NT2/D1 (cell line): ENCODE results near the gene TACR1.

Experiments
- SUZ12 ChIP-seq: IDR thresholded peaks from 2 replicates; pipeline ENCODE4 v1.6.1; 2011; ENCODE audit not compliant: insufficient read length, insufficient read depth; ENCODE audit errors: extremely low read depth
- YY1 ChIP-seq: IDR thresholded peaks from 2 replicates; pipeline ENCODE4 v1.6.1; 2011; ENCODE audit not compliant: insufficient read length, insufficient read depth
- ZNF274 ChIP-seq: IDR thresholded peaks from 2 replicates; pipeline ENCODE4 v1.6.1; 2011; ENCODE audit warnings: mild to moderate bottlenecking, low read depth, low read length

- no peak for TF ChIP-seq ZNF274
- no peak for TF ChIP-seq YY1
- no peak for TF ChIP-seq SUZ12
Observed at GRCh38 chr2:75194184-75194868, 5.0 kb downstream of the TACR1 start.
